Spleen (tissue), 11 donors: ENCODE data around the gene AKR1E2. TPM values are rescaled to one million over a fixed set of nuclear protein-coding genes. Genes with fewer than 3 reads are reported as not detected.

Experiments
- DNase-seq: peaks from one replicate; pipeline ENCODE4 v3.0.0-alpha.2; 2020
- H3K27ac ChIP-seq, 8 donors: fragments of 200-600 bp; sonication (generic) in 7 of 8; 1 replicate in 4 of 8; 2 replicates in 4 of 8; pipeline versions ENCODE4 v1.5.0 to v1.8.0; 2016 to 2021; ENCODE audit warnings: inconsistent platforms in 4 of 8, mild to moderate bottlenecking in 4 of 8, moderate library complexity in 1 of 8
- H3K27me3 ChIP-seq, 7 donors: fragments of 200-600 bp; sonication (generic) in 6 of 7; replicated peaks in 1 of 7; 1 replicate in 4 of 7; 2 replicates in 3 of 7; pipeline versions ENCODE4 v1.5.0 to v1.8.0; 2016 to 2021; ENCODE audit warnings: inconsistent platforms in 3 of 7, mild to moderate bottlenecking in 1 of 7
- H3K36me3 ChIP-seq, 6 donors: fragments of 200-600 bp; sonication (generic) in 5 of 6; 1 replicate in 4 of 6; 2 replicates in 2 of 6; pipeline versions ENCODE4 v1.5.0 to v1.8.0; 2016 to 2021; ENCODE audit warnings: inconsistent platforms in 2 of 6
- H3K4me1 ChIP-seq, 6 donors: fragments of 200-600 bp; sonication (generic) in 5 of 6; 1 replicate in 3 of 6; 2 replicates in 3 of 6; pipeline versions ENCODE4 v1.5.0 to v1.8.0; 2016 to 2021; ENCODE audit warnings: inconsistent platforms in 3 of 6
- H3K4me3 ChIP-seq, 8 donors: fragments of 200-600 bp; sonication (generic) in 7 of 8; 1 replicate in 4 of 8; 2 replicates in 4 of 8; pipeline versions ENCODE4 v1.5.0 to v1.8.0; 2016 to 2021; ENCODE audit warnings: inconsistent platforms in 4 of 8, mild to moderate bottlenecking in 4 of 8, moderate library complexity in 2 of 8
- H3K9me3 ChIP-seq, 8 donors: fragments of 200-600 bp; sonication (generic) in 7 of 8; 1 replicate in 4 of 8; 2 replicates in 4 of 8; pipeline versions ENCODE4 v1.5.0 to v1.8.0; 2016 to 2021; ENCODE audit warnings: inconsistent platforms in 4 of 8
- POLR2A ChIP-seq, 3 donors: fragments of 450-650 bp; IDR thresholded peaks; one replicate each; pipeline ENCODE4 v1.5.1; 2017; ENCODE audit warnings: antibody characterized with exemption in 3 of 3, mild to moderate bottlenecking in 1 of 3
- POLR2AphosphoS5 ChIP-seq, 3 donors: sonication (generic); formaldehyde crosslinking; IDR thresholded peaks; one replicate each; pipeline ENCODE4 v1.5.1; 2017; ENCODE audit warnings: antibody characterized with exemption in 3 of 3
- WGBS, 5 donors: extraction: QIAGEN DNeasy Blood & Tissue Kit in 3 of 5; methylation state at CpG; one replicate each; pipeline versions ENCODE4 v1.1.5 to v1.1.7; 2013 to 2018; 5-methylcytosine and 5-hydroxymethylcytosine counted together
- intact Hi-C: fragments of 100-400 bp; cut with DNase I; formaldehyde crosslinking; loops from one replicate; pipeline ENCODE4 v1.15.0; 2023; ENCODE audit warnings: low total_unique reads
- polyA plus RNA-seq, 3 donors: library from polyadenylated mRNA; stranded (reverse); fragments of 200-250 nt; gene quantifications; one replicate each; pipeline ENCODE4 v1.2.1, GENCODE V29; 2013
- total RNA-seq, 7 donors: library from RNA; depleted of rRNA in 3 of 7; stranded (reverse); fragments of >200 nt in 3 of 7; fragmentation: NEBNext Ultra II Directional in 4 of 7; extraction: Animal tissue kit (Norgen Biotek cat#: 25700) in 4 of 7; gene quantifications; one replicate each; pipeline versions ENCODE4 v1.1.0 to v1.2.1, GENCODE V29; 2016 to 2021
- TF ChIP-seq, protein P1 (sequence below), 11 experiments: fragments of 200-600 bp in 7 of 11; fragments of 450-650 bp in 4 of 11; sonication (generic) in 4 of 11; IDR thresholded peaks in 8 of 11; conservative IDR thresholded peaks in 3 of 11; 1 replicate in 7 of 11; 2 replicates in 4 of 11; pipeline versions ENCODE4 v1.4.0 to v1.8.0; 2016 to 2021; ENCODE audit warnings: antibody characterized with exemption in 11 of 11, inconsistent platforms in 4 of 11, mild to moderate bottlenecking in 1 of 11
- donor health status: healthy with polysubstance abuse.
- donor health status: DM: no; HTN: no; CAD: no; lungs with moderate emphysema.
- donor health status: DM: no; HTN: no; CAD: no.
- donor health status: Bipolar disorder and iron deficiency.
- donor health status: healthy.
- donor health status: DM: no; HTN: no; CAD: no.
- donor health status: DM: yes; HTN: yes; CAD: no.

The AKR1E2 gene
- total and polyA plus RNA-seq, 10 donors, result 0.58 to 11.1 (median 6.0) TPM

DNA sequence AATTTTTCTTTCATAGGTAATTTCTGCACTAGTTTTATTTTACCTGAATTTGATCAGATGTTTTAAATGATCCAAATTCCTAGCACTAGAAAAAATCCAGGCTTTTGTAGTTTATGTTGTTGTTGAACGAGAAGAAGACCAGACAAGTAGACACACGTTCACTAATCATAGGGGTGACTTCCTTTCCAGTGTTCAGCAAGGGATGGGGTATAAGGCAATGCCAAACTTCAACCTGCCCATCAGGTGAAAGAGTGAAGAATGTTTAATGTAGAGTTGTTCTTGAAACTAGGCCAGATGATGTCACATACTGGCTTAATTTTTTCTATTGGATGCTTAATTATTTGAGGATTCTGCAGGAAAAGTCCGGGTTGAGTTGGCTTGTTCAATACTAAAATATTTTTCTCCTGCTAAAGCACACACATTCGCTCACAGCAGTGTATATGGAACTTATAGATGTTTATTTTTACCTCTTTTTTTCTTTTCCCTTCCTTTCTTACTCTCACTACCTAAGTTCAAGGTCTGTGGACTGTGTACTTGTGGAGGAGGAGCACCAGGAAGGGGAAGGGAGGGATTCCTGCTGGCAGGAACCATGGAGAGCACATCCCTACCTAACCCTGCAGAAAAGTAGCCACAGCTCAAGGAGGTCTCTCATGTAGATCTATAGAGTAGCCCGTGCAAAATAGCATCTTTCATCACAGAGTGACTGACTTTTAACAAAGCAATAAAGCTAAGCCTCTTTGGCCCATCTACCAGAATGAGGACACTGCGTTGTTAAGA, 23.1 kb upstream of the AKR1E2 start:
- Histone ChIP-seq H3K27ac (no peak overlapping the region), H3K4me1 (peaks cover 0 to 5% (median 0%) of the 10 kb centered on the region in 6 donors), H3K36me3 (no peaks in the 10 kb centered on the region), H3K9me3 (no peaks in the 10 kb centered on the region), H3K27me3 (no peaks in the 10 kb centered on the region), H3K4me3 (no peak overlapping the region)
- intact Hi-C loops, result no loop called here
- no peak for DNase-seq
- WGBS, 5 donors, result 69 to 86% (median 79%) methylated on average over 6 of the region's 6 CpGs
- TF ChIP-seq POLR2AphosphoS5 (IDR thresholded peaks at IDR 0.05) (no peak), POLR2A (IDR thresholded peaks at IDR 0.05) (no peak)
- TF ChIP-seq, protein P1, sequence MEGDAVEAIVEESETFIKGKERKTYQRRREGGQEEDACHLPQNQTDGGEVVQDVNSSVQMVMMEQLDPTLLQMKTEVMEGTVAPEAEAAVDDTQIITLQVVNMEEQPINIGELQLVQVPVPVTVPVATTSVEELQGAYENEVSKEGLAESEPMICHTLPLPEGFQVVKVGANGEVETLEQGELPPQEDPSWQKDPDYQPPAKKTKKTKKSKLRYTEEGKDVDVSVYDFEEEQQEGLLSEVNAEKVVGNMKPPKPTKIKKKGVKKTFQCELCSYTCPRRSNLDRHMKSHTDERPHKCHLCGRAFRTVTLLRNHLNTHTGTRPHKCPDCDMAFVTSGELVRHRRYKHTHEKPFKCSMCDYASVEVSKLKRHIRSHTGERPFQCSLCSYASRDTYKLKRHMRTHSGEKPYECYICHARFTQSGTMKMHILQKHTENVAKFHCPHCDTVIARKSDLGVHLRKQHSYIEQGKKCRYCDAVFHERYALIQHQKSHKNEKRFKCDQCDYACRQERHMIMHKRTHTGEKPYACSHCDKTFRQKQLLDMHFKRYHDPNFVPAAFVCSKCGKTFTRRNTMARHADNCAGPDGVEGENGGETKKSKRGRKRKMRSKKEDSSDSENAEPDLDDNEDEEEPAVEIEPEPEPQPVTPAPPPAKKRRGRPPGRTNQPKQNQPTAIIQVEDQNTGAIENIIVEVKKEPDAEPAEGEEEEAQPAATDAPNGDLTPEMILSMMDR (IDR thresholded peaks at IDR 0.05 in 8 of 11, conservative IDR thresholded peaks at IDR 0.05 in 3 of 11), result no peak

DNA sequence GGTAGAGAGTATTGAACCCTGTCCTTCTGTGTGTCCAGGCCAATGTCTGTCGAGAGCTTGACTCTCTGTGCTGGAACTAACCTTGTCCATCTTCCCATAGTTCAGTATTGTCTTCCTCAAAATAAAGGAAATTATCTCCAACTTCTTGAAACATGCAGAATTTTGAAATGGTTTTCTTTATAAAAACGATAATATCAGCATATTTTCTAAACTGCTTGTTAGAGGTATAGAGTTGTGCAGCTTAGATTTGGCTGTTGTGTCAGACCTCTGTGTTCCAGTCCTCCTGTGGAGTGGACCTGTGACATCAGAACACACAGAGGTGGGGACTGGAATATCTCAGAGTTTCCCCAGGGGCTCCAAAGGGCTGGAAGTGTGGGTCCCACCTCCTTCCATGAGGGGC, 22.2 kb upstream of the AKR1E2 start:
- no peaks in the 10 kb centered on the region for H3K27me3 ChIP-seq
- no peaks in the 10 kb centered on the region for H3K9me3 ChIP-seq
- H3K4me3 ChIP-seq, result no peak overlapping the region
- WGBS, 5 donors, result 71 to 85% (median 79%) methylated on average over 2 of the region's 2 CpGs
- intact Hi-C loops, result no loop called here
- TF ChIP-seq POLR2AphosphoS5 (IDR thresholded peaks at IDR 0.05) (no peak), POLR2A (IDR thresholded peaks at IDR 0.05) (no peak)
- TF ChIP-seq, protein P1 (IDR thresholded peaks at IDR 0.05 in 8 of 11, conservative IDR thresholded peaks at IDR 0.05 in 3 of 11), result no peak
- H3K4me1 ChIP-seq, result peaks cover 0 to 12% (median 0%) of the 10 kb centered on the region in 6 donors
- no peak for DNase-seq
- H3K36me3 ChIP-seq, result no peaks in the 10 kb centered on the region
- no peak overlapping the region for H3K27ac ChIP-seq

DNA sequence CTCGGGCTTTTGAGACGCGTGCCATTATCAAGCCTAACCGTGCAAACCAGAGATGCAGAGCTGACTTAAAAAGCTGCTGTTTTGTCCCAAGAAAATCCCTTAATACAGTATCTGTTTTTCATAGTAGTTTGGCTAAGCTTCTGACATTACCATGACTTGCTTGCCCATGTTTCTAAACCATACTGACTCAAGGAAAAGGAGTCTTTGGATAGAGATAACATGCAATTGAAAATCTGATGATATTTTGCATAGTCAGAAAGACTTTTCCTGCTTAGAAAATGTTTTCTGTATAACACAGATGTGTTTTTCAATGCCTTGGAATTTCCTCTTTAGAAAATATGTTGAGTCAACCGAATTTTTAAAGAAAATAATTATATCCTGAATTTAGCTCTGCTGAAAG, 21.5 kb upstream of the AKR1E2 start:
- no peaks in the 10 kb centered on the region for H3K36me3 ChIP-seq
- 76 to 89% (median 86%) methylated on average over 5 of the region's 5 CpGs for WGBS, 5 donors
- TF ChIP-seq, protein P1 (IDR thresholded peaks at IDR 0.05 in 8 of 11, conservative IDR thresholded peaks at IDR 0.05 in 3 of 11), result no peak
- TF ChIP-seq POLR2AphosphoS5 (IDR thresholded peaks at IDR 0.05) (no peak), POLR2A (IDR thresholded peaks at IDR 0.05) (no peak)
- H3K4me1 ChIP-seq, result peaks cover 0 to 12% (median 0%) of the 10 kb centered on the region in 6 donors
- intact Hi-C loops, result no loop called here
- H3K4me3 ChIP-seq, result no peak overlapping the region
- no peak for DNase-seq
- no peaks in the 10 kb centered on the region for H3K9me3 ChIP-seq
- no peaks in the 10 kb centered on the region for H3K27me3 ChIP-seq
- no peak overlapping the region for H3K27ac ChIP-seq

DNA sequence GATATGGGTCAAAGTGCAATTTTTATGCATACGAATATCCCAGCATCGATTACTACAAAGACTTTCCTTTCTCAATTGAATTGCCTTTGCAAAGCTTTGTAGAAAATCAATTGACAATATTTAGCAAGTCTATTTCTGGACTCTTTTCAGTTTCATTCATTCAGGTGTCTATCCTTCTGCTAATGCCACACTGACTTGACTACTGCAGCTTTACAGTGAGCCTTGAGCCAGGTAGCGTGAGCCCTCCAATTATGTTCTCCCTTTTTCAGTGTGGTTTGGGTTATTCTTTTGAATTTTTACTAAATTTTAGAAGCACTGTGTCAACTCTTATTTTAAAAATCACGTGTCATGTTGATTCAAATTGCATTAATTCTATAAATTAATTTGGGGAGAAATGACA, 19.5 kb upstream of the AKR1E2 start:
- Histone ChIP-seq H3K36me3 (no peaks in the 10 kb centered on the region), H3K4me1 (peaks cover 0 to 12% (median 0%) of the 10 kb centered on the region in 6 donors), H3K9me3 (no peaks in the 10 kb centered on the region), H3K27ac (no peak overlapping the region), H3K4me3 (no peak overlapping the region), H3K27me3 (no peaks in the 10 kb centered on the region)
- no peak for TF ChIP-seq POLR2A (IDR thresholded peaks at IDR 0.05)
- TF ChIP-seq POLR2AphosphoS5 (IDR thresholded peaks at IDR 0.05), result no peak
- TF ChIP-seq, protein P1 (IDR thresholded peaks at IDR 0.05 in 8 of 11, conservative IDR thresholded peaks at IDR 0.05 in 3 of 11), result no peak
- intact Hi-C loops, result no loop called here
- 83 to 97% (median 92%) methylated on average over 4 of the region's 4 CpGs for whole genome bisulfite sequencing, 5 donors
- DNase-seq, result no peak
